OCI-LY1 (cell line): ENCODE measurements around the gene PCDHAC1.

ENCODE experiments used
- H2AFZ ChIP-seq: fragments of 200-600 bp; sonication (generic), shearing (Covaris generic); 2 replicates; pipeline ENCODE4 v1.6.0; 2014; ENCODE audit warnings: antibody characterized with exemption, mild to moderate bottlenecking, low read length
- H3F3A ChIP-seq: fragments of 200-600 bp; sonication (generic), shearing (Covaris generic); 2 replicates; pipeline ENCODE4 v1.6.0; 2014; ENCODE audit warnings: mild to moderate bottlenecking, antibody characterized with exemption, low read length, moderate library complexity; ENCODE audit not compliant: insufficient read depth
- H3K27ac ChIP-seq: fragments of 200-600 bp; sonication (generic); 2 replicates; pipeline ENCODE4 v1.5.1; 2014; ENCODE audit warnings: low read length, mixed run types, mild to moderate bottlenecking, low read depth; ENCODE audit not compliant: poor library complexity, severe bottlenecking
- H3K27me3 ChIP-seq: fragments of 200-600 bp; sonication (generic); 2 replicates; pipeline ENCODE4 v1.6.0; 2014; ENCODE audit warnings: antibody characterized with exemption, mild to moderate bottlenecking, low read length, moderate library complexity; ENCODE audit not compliant: insufficient read depth
- H3K36me3 ChIP-seq: fragments of 200-600 bp; sonication (generic); 2 replicates; pipeline ENCODE4 v1.6.1; 2014; ENCODE audit warnings: mild to moderate bottlenecking, antibody characterized with exemption, low read length, moderate library complexity, mixed read lengths; ENCODE audit not compliant: insufficient read depth
- H3K4me1 ChIP-seq: fragments of 200-600 bp; sonication (generic); 2 replicates; pipeline ENCODE4 v1.5.1; 2014; ENCODE audit warnings: mild to moderate bottlenecking, low read length, moderate library complexity; ENCODE audit not compliant: insufficient read depth, severe bottlenecking
- H3K4me2 ChIP-seq: fragments of 200-600 bp; sonication (generic), shearing (Covaris generic); 2 replicates; pipeline ENCODE4 v1.6.1; 2014; ENCODE audit warnings: low read length
- H3K4me3 ChIP-seq: fragments of 200-600 bp; sonication (generic); 2 replicates; pipeline ENCODE4 v1.5.1; 2014; ENCODE audit warnings: low read length, low read depth, mild to moderate bottlenecking, mixed read lengths; ENCODE audit not compliant: poor library complexity, severe bottlenecking
- H3K79me2 ChIP-seq: fragments of 200-600 bp; shearing (Covaris generic); 2 replicates; pipeline ENCODE4 v1.6.1; 2016; ENCODE audit warnings: mixed run types, low read length, mixed read lengths; ENCODE audit not compliant: insufficient read depth
- H3K9ac ChIP-seq: fragments of 200-600 bp; sonication (generic), shearing (Covaris generic); 2 replicates; pipeline ENCODE4 v1.6.1; 2014; ENCODE audit warnings: mild to moderate bottlenecking, low read length, mixed read lengths
- H3K9me2 ChIP-seq: fragments of 200-600 bp; sonication (generic), shearing (Covaris generic); 2 replicates; pipeline ENCODE4 v1.6.1; 2014; ENCODE audit warnings: low read depth, mild to moderate bottlenecking, low read length, mixed read lengths
- H3K9me3 ChIP-seq: fragments of 200-600 bp; shearing (Covaris generic); 2 replicates; pipeline ENCODE4 v1.6.1; 2014; ENCODE audit warnings: low read length, mixed read lengths
- H4K20me1 ChIP-seq: fragments of 200-600 bp; sonication (generic), shearing (Covaris generic); 2 replicates; pipeline ENCODE4 v1.6.0; 2016; ENCODE audit warnings: mild to moderate bottlenecking, low read length; ENCODE audit not compliant: insufficient read depth
- CTCF ChIP-seq: fragments of 200-600 bp; sonication (generic), shearing (Covaris generic); IDR thresholded peaks from 2 replicates; pipeline ENCODE4 v1.5.1; 2017; ENCODE audit warnings: mild to moderate bottlenecking, antibody characterized with exemption, low read length, moderate library complexity, mixed read lengths
- EZH2 ChIP-seq: fragments of 200-600 bp; sonication (generic), shearing (Covaris generic); IDR thresholded peaks from 2 replicates; pipeline ENCODE4 v1.8.0; 2017; ENCODE audit warnings: borderline replicate concordance, mixed run types, mild to moderate bottlenecking, antibody characterized with exemption, low read length, moderate library complexity, mixed read lengths

PCDHAC1 gene

GRCh38 chr5:140973550-140973949 lies 47.5 kb downstream of the PCDHAC1 start:
- TF ChIP-seq CTCF (no peak), EZH2 (no peak)
- no peaks in the 10 kb centered on the region for H3K79me2 ChIP-seq
- no peak overlapping the region for H2AFZ ChIP-seq
- H3K9me2 ChIP-seq: no peaks in the 10 kb centered on the region
- H3K9ac ChIP-seq: no peak overlapping the region
- no peaks in the 10 kb centered on the region for H3K36me3 ChIP-seq
- no peak overlapping the region for H3K27ac ChIP-seq
- no peaks in the 10 kb centered on the region for H4K20me1 ChIP-seq
- H3K4me3 ChIP-seq: no peak overlapping the region
- no peak overlapping the region for H3K4me2 ChIP-seq
- no peaks in the 10 kb centered on the region for H3F3A ChIP-seq
- H3K27me3 ChIP-seq: no peaks in the 10 kb centered on the region
- H3K4me1 ChIP-seq: no peaks in the 10 kb centered on the region
- no peaks in the 10 kb centered on the region for H3K9me3 ChIP-seq

DNA sequence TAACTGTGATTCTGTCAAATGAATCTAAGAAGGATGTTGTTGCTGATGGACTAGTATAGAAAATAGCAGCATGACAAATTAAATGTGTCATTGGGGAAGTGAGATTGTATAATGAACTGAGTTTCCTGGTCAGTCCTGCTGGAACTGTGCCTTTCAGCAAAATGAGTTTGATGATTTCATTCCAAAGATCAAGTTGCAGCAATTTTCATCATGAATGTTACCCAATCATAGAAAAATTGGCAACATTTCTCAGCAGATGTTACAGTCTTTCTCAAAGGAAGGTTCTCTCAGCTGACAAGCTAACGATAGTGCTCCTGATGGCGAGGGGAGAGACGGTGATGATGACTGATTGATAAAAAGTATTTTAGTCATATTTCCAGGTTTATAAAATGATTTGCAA lies 50.9 kb downstream of the PCDHAC1 start:
- H3K27ac ChIP-seq: no peak overlapping the region

GRCh38 chr5:140978260-140978659 lies 52.2 kb downstream of the PCDHAC1 start:
- Histone ChIP-seq H3K79me2 (no peaks in the 10 kb centered on the region), H3K4me1 (no peaks in the 10 kb centered on the region), H3K27me3 (no peaks in the 10 kb centered on the region), H4K20me1 (no peaks in the 10 kb centered on the region), H3K9ac (no peak overlapping the region), H3K27ac (no peak overlapping the region), H3K4me2 (no peak overlapping the region), H3F3A (no peaks in the 10 kb centered on the region), H3K9me3 (no peaks in the 10 kb centered on the region), H3K9me2 (no peaks in the 10 kb centered on the region), H2AFZ (no peak overlapping the region), H3K4me3 (no peak overlapping the region), H3K36me3 (no peaks in the 10 kb centered on the region)
- TF ChIP-seq CTCF (no peak), EZH2 (no peak)

More for the DNA sequence above, 50.9 kb downstream of the PCDHAC1 start:
- H3K79me2 ChIP-seq: no peaks in the 10 kb centered on the region
- no peak overlapping the region for H2AFZ ChIP-seq
- H3K4me3 ChIP-seq: no peak overlapping the region
- H3K9ac ChIP-seq: no peak overlapping the region
- no peaks in the 10 kb centered on the region for H3K4me1 ChIP-seq
- no peak for TF ChIP-seq CTCF
- no peak for TF ChIP-seq EZH2
- no peaks in the 10 kb centered on the region for H3F3A ChIP-seq
- H3K36me3 ChIP-seq: no peaks in the 10 kb centered on the region
- no peaks in the 10 kb centered on the region for H3K9me3 ChIP-seq
- H3K27me3 ChIP-seq: no peaks in the 10 kb centered on the region
- H3K4me2 ChIP-seq: no peak overlapping the region
- H3K9me2 ChIP-seq: no peaks in the 10 kb centered on the region
- H4K20me1 ChIP-seq: no peaks in the 10 kb centered on the region
